B cell (primary cell): ENCODE data around the gene NPC2.

Experiments used
- CTCF ChIP-seq: fragments of 200-600 bp; IDR thresholded peaks from one replicate; pipeline ENCODE4 v1.8.0; 2022; ENCODE audit warnings: antibody characterized with exemption, mild to moderate bottlenecking
- EZH2 ChIP-seq: IDR thresholded peaks from 2 replicates; pipeline ENCODE4 v1.6.1; 2012; ENCODE audit warnings: borderline replicate concordance, low read depth, mild to moderate bottlenecking, moderate library complexity, low read length; ENCODE audit not compliant: insufficient read depth, poor library complexity, severe bottlenecking

GRCh38 chr14:74491956-74492775, 939 bp downstream of the NPC2 start:
- TF ChIP-seq CTCF (peak; percentile 51), EZH2 (no peak)
